HG03280 (cell line): ENCODE measurements around the gene HEATR1.
"Not testable (repeated sequence)": the region's sequence is repeated elsewhere in the genome, so short reads cannot be mapped to it uniquely, and the experiment has no call there.

ENCODE experiments used
- ATAC-seq: cut with Tn5 transposase; IDR thresholded peaks from one replicate; pipeline ENCODE4 v1.9.1; 2021; ENCODE audit warnings: mild to moderate bottlenecking, moderate library complexity; ENCODE audit not compliant: unreplicated experiment

Gene HEATR1

GRCh38 chr1:236514703-236515442 is 89.4 kb downstream of the HEATR1 start:
- ATAC-seq, result no peak

DNA sequence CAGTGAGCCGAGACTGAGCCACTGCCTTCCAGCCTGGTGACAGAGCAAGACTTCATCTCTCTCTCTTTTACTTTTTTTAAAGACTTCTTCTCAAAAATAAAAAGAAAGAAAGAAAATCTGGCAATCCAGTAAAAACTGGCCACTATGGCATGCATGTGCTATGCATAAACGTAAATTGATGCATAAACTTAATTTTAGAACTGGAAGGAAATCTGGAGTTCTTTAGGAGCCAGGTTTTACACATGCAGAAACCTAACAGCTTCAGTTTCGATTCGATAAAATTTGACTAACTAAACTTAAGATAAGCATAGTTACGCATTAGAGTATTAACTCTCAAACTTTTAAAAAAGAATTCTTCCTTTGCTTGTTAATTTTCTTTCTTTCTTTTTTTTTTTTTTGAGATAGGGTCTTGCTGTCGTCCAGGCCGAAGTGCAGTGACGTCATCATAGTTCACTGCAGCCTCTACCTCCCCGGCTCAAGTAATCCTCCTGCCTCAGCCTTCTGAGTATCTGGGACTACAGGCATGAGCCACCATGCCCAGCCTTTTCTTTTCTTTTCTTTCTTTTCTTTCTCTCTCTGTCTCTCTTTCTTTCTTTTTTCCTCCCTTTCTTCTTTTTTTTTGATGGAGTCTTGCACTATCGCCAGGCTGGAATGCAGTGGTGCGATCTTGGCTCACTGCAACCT is 92.4 kb downstream of the HEATR1 start:
- ATAC-seq, result no peak

DNA sequence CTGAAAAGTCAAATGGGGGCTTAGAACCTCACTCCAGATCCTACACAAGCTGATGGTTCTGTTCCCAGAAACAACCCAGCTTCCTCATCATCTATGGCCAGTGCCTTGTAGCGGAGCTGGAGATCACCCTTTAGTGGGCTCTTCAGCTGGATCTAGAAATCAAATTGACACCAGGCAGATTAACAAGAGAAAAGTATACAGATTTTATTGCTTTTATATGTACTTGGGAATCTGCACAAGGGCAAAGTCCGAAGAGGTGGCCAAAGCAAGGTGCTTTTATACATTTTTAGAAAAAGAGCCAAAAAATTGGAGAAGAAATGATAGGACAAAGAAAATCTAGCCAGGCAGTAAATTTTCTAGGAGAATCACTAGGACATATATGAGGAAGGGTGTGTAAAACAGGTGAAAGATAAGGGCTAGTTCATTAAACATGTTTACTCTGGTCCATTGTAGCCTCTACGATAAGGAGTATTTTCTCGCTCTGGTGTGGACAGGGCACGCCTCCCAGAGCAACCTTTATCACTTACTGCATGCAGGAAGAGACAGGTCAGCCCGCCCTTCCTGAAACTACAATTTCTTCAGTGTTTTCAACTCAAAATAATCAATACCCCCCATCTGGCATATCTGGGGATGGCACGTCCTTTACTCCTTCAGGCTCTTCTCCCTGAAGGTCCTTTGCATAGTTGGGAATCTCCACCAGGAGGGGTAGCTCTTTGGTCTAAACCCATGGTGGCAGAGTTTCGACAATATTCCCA is 94.5 kb downstream of the HEATR1 start:
- ATAC-seq, result no peak

DNA sequence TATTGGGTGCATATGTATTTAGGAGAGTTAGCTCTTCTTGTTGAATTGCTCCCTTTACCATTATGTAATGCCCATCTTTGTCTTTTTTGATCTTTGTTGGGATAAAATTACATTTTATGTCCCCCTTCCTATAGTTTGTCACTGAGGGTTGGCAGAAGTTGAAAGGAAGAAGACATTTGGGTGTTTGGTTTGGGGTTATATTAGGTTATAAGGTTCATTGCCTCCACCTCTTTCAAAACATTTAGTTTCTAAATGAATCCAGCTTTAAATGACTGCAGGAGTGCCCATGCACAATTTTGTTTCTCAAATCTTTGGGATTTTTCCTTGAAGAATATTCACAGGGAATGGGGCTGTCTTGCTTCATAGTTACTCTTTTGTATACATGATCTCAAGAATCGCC is 95.1 kb downstream of the HEATR1 start:
- no peak for ATAC-seq

DNA sequence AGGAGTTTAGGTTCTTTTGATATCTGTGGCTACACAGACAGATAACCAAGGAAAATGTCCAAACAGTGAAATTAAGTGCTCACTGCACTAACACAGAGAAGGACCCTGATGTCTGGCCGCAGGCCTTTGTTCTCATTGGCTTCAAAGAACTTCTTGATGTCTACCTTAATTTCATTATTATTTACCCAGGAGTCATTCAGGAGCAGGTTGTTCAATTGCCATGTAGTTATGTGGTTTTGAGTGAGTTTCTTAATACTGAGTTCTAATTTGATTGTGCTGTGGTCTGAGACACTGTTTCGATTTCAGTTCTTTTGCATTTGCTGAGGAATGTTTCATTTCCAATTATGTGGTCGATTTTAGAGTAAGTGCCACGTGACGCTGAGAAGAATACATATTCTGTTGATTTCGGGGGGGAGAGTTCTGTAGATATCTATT is 95.7 kb downstream of the HEATR1 start:
- no peak for ATAC-seq

DNA sequence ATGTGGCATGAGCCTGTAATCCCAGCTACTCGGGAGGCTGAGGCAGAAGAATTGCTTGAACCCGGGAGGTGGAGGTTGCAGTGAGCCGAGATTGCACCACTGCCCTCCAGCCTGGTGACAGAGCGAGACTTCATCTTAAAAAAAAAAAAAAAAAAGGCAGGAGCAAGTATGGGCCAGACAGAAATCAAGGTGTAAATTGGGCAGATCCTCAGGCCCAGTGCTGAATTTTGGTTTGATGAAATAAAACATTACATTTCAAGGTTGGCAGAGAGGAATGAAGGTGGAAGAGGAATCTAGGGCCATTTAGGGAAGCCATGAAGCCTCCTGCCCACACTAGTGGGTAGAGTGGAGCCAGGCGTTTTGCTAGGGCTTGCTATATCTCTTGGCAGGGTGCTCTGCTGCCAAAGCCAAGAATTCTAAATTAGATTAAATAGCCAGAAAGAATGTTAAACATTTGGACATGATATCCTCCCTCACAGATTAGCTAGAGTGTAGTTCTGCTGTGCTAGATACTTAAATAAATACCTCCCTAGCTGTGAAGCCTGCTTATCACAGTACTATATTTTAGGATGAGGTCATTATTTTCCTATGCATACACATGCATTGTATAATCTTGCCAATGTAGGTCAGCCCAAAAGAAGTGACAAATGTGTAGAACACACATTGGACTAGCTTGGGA is 97.2 kb downstream of the HEATR1 start:
- ATAC-seq, result no peak

- ATAC-seq, result not testable (repeated sequence)
Observed at GRCh38 chr1:236504338-236504737, 100.0 kb downstream of the HEATR1 start.

DNA sequence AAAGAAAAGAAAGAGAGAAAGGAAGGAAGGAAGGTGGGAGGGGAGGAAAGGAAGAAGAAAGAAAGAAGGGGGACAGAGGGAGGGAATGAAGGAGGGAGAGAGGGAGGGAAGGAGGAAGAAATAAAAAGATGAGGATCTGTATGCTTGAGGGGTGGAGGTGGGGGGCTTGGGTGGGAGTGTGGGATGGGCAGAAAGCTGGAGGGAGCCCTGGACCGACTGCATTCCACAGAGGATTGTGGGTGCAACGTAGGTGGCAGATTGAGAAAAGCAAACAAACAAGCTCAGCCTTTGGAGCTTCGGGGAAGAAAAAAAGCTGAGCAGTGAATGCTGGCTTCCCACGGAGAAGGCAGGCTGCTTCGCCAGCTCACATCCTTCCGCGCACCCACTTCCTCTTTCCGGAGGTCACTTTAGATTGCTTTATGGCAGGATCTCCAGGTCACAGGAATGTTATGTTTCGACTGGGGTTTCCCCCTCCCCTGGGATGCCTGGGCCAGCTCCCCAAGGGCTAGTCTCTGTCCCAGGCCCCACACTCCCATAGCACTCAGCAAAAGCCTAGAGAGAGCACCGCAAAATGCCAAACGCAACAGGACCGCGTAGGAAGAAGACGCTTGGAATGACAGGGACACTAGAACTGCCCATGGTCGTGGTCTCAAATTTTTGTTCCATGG is 101.2 kb downstream of the HEATR1 start:
- no peak for ATAC-seq

- ATAC-seq, result no peak
Observed at GRCh38 chr1:236502579-236502971, 101.7 kb downstream of the HEATR1 start.

GRCh38 chr1:236501093-236501492 is 103.2 kb downstream of the HEATR1 start:
- no peak for ATAC-seq
